Suprapubic skin (tissue), 4 donors: ENCODE measurements around the gene ROBO2.

Experiments used
- CTCF ChIP-seq, 2 donors: fragments of 200-600 bp in 1 of 2; fragments of 450-650 bp in 1 of 2; sonication (generic) in 1 of 2; IDR thresholded peaks; one replicate each; pipeline ENCODE4 v1.5.1; 2016 to 2019; ENCODE audit warnings: antibody characterized with exemption in 2 of 2, mild to moderate bottlenecking in 1 of 2, moderate library complexity in 1 of 2
- EP300 ChIP-seq: sonication (generic); formaldehyde crosslinking; IDR thresholded peaks from one replicate; pipeline ENCODE4 v1.6.1; 2017; ENCODE audit warnings: antibody characterized with exemption
- POLR2A ChIP-seq, 2 donors: fragments of 450-650 bp; IDR thresholded peaks; one replicate each; pipeline ENCODE4 v1.6.1; 2017; ENCODE audit warnings: antibody characterized with exemption in 2 of 2, mild to moderate bottlenecking in 2 of 2, moderate library complexity in 2 of 2
- POLR2AphosphoS5 ChIP-seq, 3 donors: sonication (generic); formaldehyde crosslinking; IDR thresholded peaks; one replicate each; pipeline ENCODE4 v1.6.1; 2017; ENCODE audit warnings: antibody characterized with exemption in 3 of 3

GRCh38 chr3:77063423-77063822 lies 23.5 kb downstream of the ROBO2 start:
- TF ChIP-seq POLR2A (IDR thresholded peaks at IDR 0.05) (no peak), CTCF (IDR thresholded peaks at IDR 0.05) (no peak), POLR2AphosphoS5 (IDR thresholded peaks at IDR 0.05) (no peak), EP300 (no peak)
